CD14-positive monocyte (primary cell): ENCODE results near the gene AQP12A. TPM values are rescaled to one million over a fixed set of nuclear protein-coding genes. Genes with fewer than 3 reads are reported as not detected.

ENCODE experiments used
- DNase-seq, 3 donors: peaks; one replicate each; pipeline ENCODE4 v3.0.0-alpha.2; 2011 to 2022
- H2AFZ ChIP-seq: 2 replicates; pipeline ENCODE4 v1.6.0; 2012; ENCODE audit warnings: mild to moderate bottlenecking, low read depth, low read length, inconsistent platforms; ENCODE audit not compliant: insufficient read depth, poor library complexity, severe bottlenecking
- H3K27ac ChIP-seq, 2 donors: 1 replicate in 1 of 2; 2 replicates in 1 of 2; pipeline ENCODE4 v1.5.1; 2012 to 2013; ENCODE audit warnings: low read length in 2 of 2, control low read depth in 1 of 2, inconsistent platforms in 1 of 2, low read depth in 1 of 2, mild to moderate bottlenecking in 1 of 2
- H3K27me3 ChIP-seq, 2 donors: one replicate each; pipeline versions ENCODE4 v1.6.0 to v1.6.1; 2011 to 2013; ENCODE audit warnings: low read length in 2 of 2; ENCODE audit not compliant: control insufficient read depth in 2 of 2, insufficient read depth in 2 of 2
- H3K36me3 ChIP-seq, 2 donors: replicated peaks in 1 of 2; 1 replicate in 1 of 2; 2 replicates in 1 of 2; pipeline versions ENCODE4 v1.5.1 to v1.6.1; 2012 to 2013; ENCODE audit warnings: low read length in 2 of 2, control low read depth in 1 of 2, inconsistent platforms in 1 of 2, mild to moderate bottlenecking in 1 of 2; ENCODE audit not compliant: insufficient read depth in 2 of 2, control insufficient read depth in 1 of 2
- H3K4me1 ChIP-seq, 2 donors: 1 replicate in 1 of 2; 2 replicates in 1 of 2; pipeline versions ENCODE4 v1.5.1 to v1.6.1; 2012 to 2013; ENCODE audit warnings: low read length in 2 of 2, control low read depth in 1 of 2, inconsistent platforms in 1 of 2, mild to moderate bottlenecking in 1 of 2, moderate library complexity in 1 of 2; ENCODE audit not compliant: insufficient read depth in 2 of 2, control insufficient read depth in 1 of 2
- H3K4me2 ChIP-seq: replicated peaks from 2 replicates; pipeline ENCODE3; 2012; ENCODE audit warnings: low read length, moderate library complexity, mild to moderate bottlenecking; ENCODE audit not compliant: poor library complexity, severe bottlenecking; ENCODE audit errors: extremely low read depth
- H3K4me3 ChIP-seq, 3 experiments: fragments of 200-600 bp in 1 of 3; sonication (generic) in 1 of 3; replicated peaks in 1 of 3; 1 replicate in 2 of 3; 2 replicates in 1 of 3; pipeline ENCODE4 v1.5.1; 2011 to 2013; ENCODE audit warnings: low read length in 3 of 3, mild to moderate bottlenecking in 3 of 3, control low read depth in 2 of 3, low read depth in 2 of 3, inconsistent platforms in 1 of 3, moderate library complexity in 1 of 3
- H3K79me2 ChIP-seq: 2 replicates; pipeline ENCODE4 v1.6.0; 2012; ENCODE audit warnings: mild to moderate bottlenecking, control low read depth, inconsistent platforms, low read length, moderate library complexity; ENCODE audit not compliant: insufficient read depth
- H3K9ac ChIP-seq: 2 replicates; pipeline ENCODE4 v1.6.0; 2017; ENCODE audit warnings: low read length, mild to moderate bottlenecking; ENCODE audit not compliant: insufficient read depth, poor library complexity, severe bottlenecking
- H3K9me3 ChIP-seq, 2 donors: replicated peaks in 1 of 2; 1 replicate in 1 of 2; 2 replicates in 1 of 2; pipeline versions ENCODE4 v1.5.1 to v1.6.1; 2012 to 2013; ENCODE audit warnings: low read length in 2 of 2, control low read depth in 1 of 2; ENCODE audit not compliant: control insufficient read depth in 1 of 2, insufficient read depth in 1 of 2
- H4K20me1 ChIP-seq: 2 replicates; pipeline ENCODE4 v1.6.0; 2012; ENCODE audit warnings: mild to moderate bottlenecking, low read length, control low read depth, moderate library complexity; ENCODE audit not compliant: insufficient read depth
- H3K27ac Mint-ChIP-seq, 7 donors: one replicate each; pipeline ENCODE4 v1.8.0; 2020; ENCODE audit warnings: mild to moderate bottlenecking in 7 of 7, mixed read lengths in 7 of 7, moderate library complexity in 6 of 7, inconsistent platforms in 2 of 7
- H3K27me3 Mint-ChIP-seq, 3 donors: one replicate each; pipeline ENCODE4 v1.8.0; 2021 to 2022; ENCODE audit warnings: low read depth in 3 of 3, mild to moderate bottlenecking in 3 of 3, mixed read lengths in 3 of 3, moderate library complexity in 3 of 3, inconsistent platforms in 1 of 3
- H3K36me3 Mint-ChIP-seq, 2 donors: one replicate each; pipeline ENCODE4 v1.8.0; 2020; ENCODE audit warnings: mixed read lengths in 2 of 2, inconsistent platforms in 1 of 2, mild to moderate bottlenecking in 1 of 2
- H3K4me1 Mint-ChIP-seq: one replicate; pipeline ENCODE4 v1.8.0; 2020; ENCODE audit warnings: mild to moderate bottlenecking, mixed read lengths
- H3K4me3 Mint-ChIP-seq, 2 donors: one replicate each; pipeline ENCODE4 v1.8.0; 2020; ENCODE audit warnings: mild to moderate bottlenecking in 2 of 2, mixed read lengths in 2 of 2, moderate library complexity in 1 of 2
- H3K9me3 Mint-ChIP-seq, 7 donors: one replicate each; pipeline ENCODE4 v1.8.0; 2020 to 2022; ENCODE audit warnings: mixed read lengths in 7 of 7, mild to moderate bottlenecking in 6 of 7, moderate library complexity in 6 of 7, inconsistent platforms in 2 of 7
- WGBS: methylation state at CpG from one replicate; pipeline ENCODE4 v1.1.5; 2013; ENCODE audit warnings: missing lambda C conversion rate; ENCODE audit not compliant: insufficient coverage; 5-methylcytosine and 5-hydroxymethylcytosine counted together
- intact Hi-C, 2 donors: fragments of 100-400 bp; cut with micrococcal nuclease; formaldehyde crosslinking; loops; one replicate each; pipeline versions ENCODE4 v1.15.0 to v1.15.1; 2023
- polyA plus RNA-seq, 3 donors: library from polyadenylated mRNA; depleted of rRNA in 1 of 3; unstranded in 2 of 3; stranded (reverse) in 1 of 3; fragments of 300-500 nt in 2 of 3; fragments of >200 nt in 1 of 3; fragmentation: Illumina TruSeq in 2 of 3; gene quantifications; 1 replicate in 2 of 3; 2 replicates in 1 of 3; pipeline ENCODE4 v1.2.3, GENCODE V29; 2012 to 2021
- TF ChIP-seq, protein P1 (sequence below): fragments of 200-600 bp; IDR thresholded peaks from one replicate; pipeline ENCODE4 v1.8.0; 2022; ENCODE audit warnings: antibody characterized with exemption, mild to moderate bottlenecking

The AQP12A gene
- polyA plus RNA-seq, 3 donors: not detected

DNA sequence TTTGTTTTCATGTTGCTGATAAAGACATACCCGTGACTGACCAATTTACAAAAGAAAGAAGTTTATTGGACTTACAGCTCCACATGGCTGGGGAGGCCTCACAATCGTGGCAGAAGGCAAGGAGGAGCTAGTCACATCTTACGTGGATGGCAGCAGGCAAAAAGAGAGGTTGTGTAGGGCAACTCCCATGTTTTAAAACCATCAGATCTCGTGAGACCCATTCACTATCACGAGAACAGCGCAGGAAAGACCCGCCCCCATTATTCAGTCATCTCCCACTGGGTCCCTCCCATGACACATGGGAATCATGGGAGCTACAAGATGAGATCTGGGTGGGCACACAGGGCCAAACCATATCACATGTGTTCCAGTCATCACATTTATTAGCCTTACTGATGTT lies 16.8 kb downstream of the AQP12A start:
- Histone ChIP-seq H3K4me3 (no peak overlapping the region), H2AFZ (no peak overlapping the region), H3K27me3 (no peaks in the 10 kb centered on the region), H3K9me3 (no peaks in the 10 kb centered on the region), H4K20me1 (no peaks in the 10 kb centered on the region), H3K4me2 (no peak overlapping the region), H3K36me3 (no peaks in the 10 kb centered on the region), H3K27ac (no peak overlapping the region), H3K79me2 (no peaks in the 10 kb centered on the region), H3K9ac (no peak overlapping the region), H3K4me1 (peaks cover 14 to 17% of the 10 kb centered on the region in 2 donors)
- intact Hi-C loops: no loop called here
- 95% methylated on average over 3 of the region's 7 CpGs for WGBS
- TF ChIP-seq, protein P1, sequence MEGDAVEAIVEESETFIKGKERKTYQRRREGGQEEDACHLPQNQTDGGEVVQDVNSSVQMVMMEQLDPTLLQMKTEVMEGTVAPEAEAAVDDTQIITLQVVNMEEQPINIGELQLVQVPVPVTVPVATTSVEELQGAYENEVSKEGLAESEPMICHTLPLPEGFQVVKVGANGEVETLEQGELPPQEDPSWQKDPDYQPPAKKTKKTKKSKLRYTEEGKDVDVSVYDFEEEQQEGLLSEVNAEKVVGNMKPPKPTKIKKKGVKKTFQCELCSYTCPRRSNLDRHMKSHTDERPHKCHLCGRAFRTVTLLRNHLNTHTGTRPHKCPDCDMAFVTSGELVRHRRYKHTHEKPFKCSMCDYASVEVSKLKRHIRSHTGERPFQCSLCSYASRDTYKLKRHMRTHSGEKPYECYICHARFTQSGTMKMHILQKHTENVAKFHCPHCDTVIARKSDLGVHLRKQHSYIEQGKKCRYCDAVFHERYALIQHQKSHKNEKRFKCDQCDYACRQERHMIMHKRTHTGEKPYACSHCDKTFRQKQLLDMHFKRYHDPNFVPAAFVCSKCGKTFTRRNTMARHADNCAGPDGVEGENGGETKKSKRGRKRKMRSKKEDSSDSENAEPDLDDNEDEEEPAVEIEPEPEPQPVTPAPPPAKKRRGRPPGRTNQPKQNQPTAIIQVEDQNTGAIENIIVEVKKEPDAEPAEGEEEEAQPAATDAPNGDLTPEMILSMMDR: no peak
- Mint-ChIP-seq H3K27ac (peak overlapping the region in 1 of 7 donors; percentile 23), H3K9me3 (no peaks in the 10 kb centered on the region), H3K4me1 (peaks cover 21% of the 10 kb centered on the region), H3K36me3 (no peaks in the 10 kb centered on the region), H3K4me3 (no peak overlapping the region), H3K27me3 (peaks cover 1 to 9% (median 2%) of the 10 kb centered on the region in 3 donors)
- DNase-seq: no peak

DNA sequence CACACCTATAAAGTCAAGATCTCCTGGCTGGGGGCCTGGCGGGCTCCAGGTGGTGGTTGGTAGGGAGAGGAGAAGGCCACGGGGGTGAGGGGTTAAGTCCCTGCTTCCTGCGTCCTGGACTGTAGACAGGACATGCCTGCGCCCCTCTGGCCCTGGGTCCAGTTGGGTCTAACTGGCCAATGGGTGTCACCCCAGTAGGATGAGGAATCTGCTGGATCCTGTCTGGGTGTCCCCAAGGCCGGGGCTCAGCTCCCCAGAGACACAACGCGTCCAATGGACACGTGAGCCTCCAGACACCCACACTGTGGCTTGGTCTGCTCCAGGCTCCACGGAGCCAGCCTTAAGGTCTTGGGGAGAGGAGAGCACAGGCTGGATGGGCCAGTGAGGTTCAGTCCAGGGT lies 19.6 kb downstream of the AQP12A start:
- Histone ChIP-seq H3K79me2 (no peaks in the 10 kb centered on the region), H3K9ac (no peak overlapping the region), H3K4me2 (no peak overlapping the region), H3K9me3 (no peaks in the 10 kb centered on the region), H2AFZ (no peak overlapping the region), H3K27me3 (no peaks in the 10 kb centered on the region), H3K27ac (no peak overlapping the region), H4K20me1 (no peaks in the 10 kb centered on the region), H3K36me3 (no peaks in the 10 kb centered on the region), H3K4me3 (no peak overlapping the region), H3K4me1 (peaks cover 3% of the 10 kb centered on the region in 2 donors)
- WGBS: 90% methylated on average over 2 of the region's 9 CpGs
- H3K36me3 Mint-ChIP-seq: no peaks in the 10 kb centered on the region
- no peaks in the 10 kb centered on the region for H3K9me3 Mint-ChIP-seq
- peaks cover 5% of the 10 kb centered on the region for H3K4me1 Mint-ChIP-seq
- intact Hi-C loops: no loop called here
- peaks cover 2 to 7% (median 3%) of the 10 kb centered on the region in 3 donors for H3K27me3 Mint-ChIP-seq
- H3K27ac Mint-ChIP-seq: no peak overlapping the region
- TF ChIP-seq, protein P1: no peak
- DNase-seq: no peak
- no peak overlapping the region for H3K4me3 Mint-ChIP-seq
